SU-DHL-6 (cell line): Measurements from ENCODE around the gene PTPRK.

Experiments
- EZH2phosphoT487 ChIP-seq: fragments of 200-600 bp; sonication (generic), shearing (Covaris generic); conservative IDR thresholded peaks from 2 replicates; pipeline ENCODE4 v1.6.1; 2018; ENCODE audit warnings: mild to moderate bottlenecking, antibody characterized with exemption, low read length, moderate library complexity, mixed read lengths
- TF ChIP-seq, protein P1 (sequence below): fragments of 200-600 bp; sonication (generic); IDR thresholded peaks from one replicate; pipeline ENCODE4 v1.5.1; 2017; ENCODE audit warnings: antibody characterized with exemption, mild to moderate bottlenecking, low read length, moderate library complexity; ENCODE audit not compliant: insufficient read depth, poor library complexity, severe bottlenecking

DNA sequence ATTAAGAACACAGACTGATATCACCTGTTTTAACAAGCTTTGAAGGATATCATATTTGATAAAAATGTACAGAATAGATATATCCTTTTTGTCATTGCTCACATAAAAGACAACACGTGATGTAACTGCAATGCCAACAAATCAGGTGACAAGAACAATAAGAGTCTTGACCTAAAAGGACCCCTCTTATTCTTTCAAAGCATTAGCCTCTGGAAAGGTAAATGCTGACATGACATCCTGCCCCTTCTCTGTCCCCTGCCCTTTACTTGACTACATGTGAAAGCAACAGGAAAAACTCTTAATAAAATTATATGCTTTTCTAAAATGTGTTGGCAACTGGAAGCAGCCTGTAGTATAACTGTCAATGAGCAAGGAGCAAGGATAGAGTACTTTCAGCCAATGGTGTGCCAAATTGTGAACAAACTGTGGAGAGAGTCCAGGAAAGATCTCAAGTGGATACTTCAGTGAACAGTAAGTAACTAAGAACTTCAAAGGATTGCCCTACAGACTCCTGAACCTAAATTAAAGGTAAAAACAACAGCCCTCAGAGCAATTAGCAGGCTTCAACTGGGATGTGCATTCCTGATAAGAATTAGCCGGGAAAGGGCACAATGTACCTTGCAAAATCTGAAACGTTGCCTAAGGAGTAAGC lies 16.3 kb downstream of the PTPRK start:
- TF ChIP-seq, protein P1, sequence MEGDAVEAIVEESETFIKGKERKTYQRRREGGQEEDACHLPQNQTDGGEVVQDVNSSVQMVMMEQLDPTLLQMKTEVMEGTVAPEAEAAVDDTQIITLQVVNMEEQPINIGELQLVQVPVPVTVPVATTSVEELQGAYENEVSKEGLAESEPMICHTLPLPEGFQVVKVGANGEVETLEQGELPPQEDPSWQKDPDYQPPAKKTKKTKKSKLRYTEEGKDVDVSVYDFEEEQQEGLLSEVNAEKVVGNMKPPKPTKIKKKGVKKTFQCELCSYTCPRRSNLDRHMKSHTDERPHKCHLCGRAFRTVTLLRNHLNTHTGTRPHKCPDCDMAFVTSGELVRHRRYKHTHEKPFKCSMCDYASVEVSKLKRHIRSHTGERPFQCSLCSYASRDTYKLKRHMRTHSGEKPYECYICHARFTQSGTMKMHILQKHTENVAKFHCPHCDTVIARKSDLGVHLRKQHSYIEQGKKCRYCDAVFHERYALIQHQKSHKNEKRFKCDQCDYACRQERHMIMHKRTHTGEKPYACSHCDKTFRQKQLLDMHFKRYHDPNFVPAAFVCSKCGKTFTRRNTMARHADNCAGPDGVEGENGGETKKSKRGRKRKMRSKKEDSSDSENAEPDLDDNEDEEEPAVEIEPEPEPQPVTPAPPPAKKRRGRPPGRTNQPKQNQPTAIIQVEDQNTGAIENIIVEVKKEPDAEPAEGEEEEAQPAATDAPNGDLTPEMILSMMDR, result no peak
- TF ChIP-seq EZH2phosphoT487, result no peak
